ENCODE results near the gene PROM1.

The PROM1 gene

DNA sequence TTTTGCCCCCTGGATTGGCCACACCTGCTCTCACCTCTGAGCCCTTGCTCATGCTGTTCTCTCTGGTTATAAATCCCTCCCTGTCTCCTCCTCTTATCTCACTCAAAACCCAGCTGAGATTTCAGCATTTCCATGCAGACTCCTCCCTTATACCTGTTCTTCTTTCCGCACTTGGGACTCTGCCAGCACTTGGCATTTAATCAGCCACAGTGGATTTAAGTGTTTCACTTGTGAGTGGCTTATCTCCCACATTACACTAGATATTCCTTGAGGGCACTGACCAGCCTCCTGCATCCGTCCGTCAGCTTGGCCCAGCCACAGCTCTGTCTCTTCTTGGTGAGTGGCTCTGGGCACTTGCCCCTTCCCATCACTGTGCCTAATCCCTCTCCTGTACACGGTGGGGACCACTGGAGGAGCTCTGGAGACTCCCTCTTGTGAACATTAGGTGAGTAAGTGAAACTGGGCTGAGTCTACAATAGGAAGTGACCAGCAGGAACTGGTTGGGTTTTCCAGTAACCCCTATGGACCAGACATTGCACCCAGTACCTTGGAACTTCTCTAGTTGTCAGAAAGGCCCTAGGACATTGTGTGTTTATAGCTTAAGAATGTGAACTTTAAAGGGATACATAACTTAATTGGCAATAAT is 165.2 kb downstream of the PROM1 start:
- H3K4me1 Mint-ChIP-seq = no peaks in the 10 kb centered on the region
- H3K9me3 Mint-ChIP-seq = peaks cover 3% of the 10 kb centered on the region
- TF ChIP-seq, protein P1, sequence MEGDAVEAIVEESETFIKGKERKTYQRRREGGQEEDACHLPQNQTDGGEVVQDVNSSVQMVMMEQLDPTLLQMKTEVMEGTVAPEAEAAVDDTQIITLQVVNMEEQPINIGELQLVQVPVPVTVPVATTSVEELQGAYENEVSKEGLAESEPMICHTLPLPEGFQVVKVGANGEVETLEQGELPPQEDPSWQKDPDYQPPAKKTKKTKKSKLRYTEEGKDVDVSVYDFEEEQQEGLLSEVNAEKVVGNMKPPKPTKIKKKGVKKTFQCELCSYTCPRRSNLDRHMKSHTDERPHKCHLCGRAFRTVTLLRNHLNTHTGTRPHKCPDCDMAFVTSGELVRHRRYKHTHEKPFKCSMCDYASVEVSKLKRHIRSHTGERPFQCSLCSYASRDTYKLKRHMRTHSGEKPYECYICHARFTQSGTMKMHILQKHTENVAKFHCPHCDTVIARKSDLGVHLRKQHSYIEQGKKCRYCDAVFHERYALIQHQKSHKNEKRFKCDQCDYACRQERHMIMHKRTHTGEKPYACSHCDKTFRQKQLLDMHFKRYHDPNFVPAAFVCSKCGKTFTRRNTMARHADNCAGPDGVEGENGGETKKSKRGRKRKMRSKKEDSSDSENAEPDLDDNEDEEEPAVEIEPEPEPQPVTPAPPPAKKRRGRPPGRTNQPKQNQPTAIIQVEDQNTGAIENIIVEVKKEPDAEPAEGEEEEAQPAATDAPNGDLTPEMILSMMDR (IDR thresholded peaks at IDR 0.05; ENCODE audit: unreplicated experiment in 3 of 3) = no peak
- no peak overlapping the region for H3K27ac Mint-ChIP-seq
- peaks cover 15% of the 10 kb centered on the region for H3K27me3 Mint-ChIP-seq (ENCODE audit: low read depth)
- no peaks in the 10 kb centered on the region for H3K36me3 Mint-ChIP-seq (ENCODE audit: low read depth)
- no peak overlapping the region for H3K4me3 Mint-ChIP-seq
